Lung (tissue), 12 donors: ENCODE data around the gene SYNE1. TPM values are rescaled to one million over a fixed set of nuclear protein-coding genes. Genes with fewer than 3 reads are reported as not detected.
A peak's percentile ranks its signal among the peaks of the same experiment; 100 is the strongest.

Experiments used
- ATAC-seq: fragments of 200-7000 bp; cut with Tn5 transposase; one replicate; pipeline ENCODE4 v1.9.1; 2020; ENCODE audit warnings: moderate number of reproducible peaks; ENCODE audit not compliant: insufficient read depth, low FRiP score
- DNase-seq, 3 donors: peaks; one replicate each; pipeline ENCODE4 v3.0.0-alpha.2; 2013 to 2017
- H3K27ac ChIP-seq, 2 donors: one replicate each; pipeline ENCODE4 v1.5.1; 2013; ENCODE audit warnings: mild to moderate bottlenecking in 2 of 2, moderate library complexity in 2 of 2, control low read depth in 1 of 2, inconsistent platforms in 1 of 2, low read depth in 1 of 2, low read length in 1 of 2
- H3K27me3 ChIP-seq, 3 donors: one replicate each; pipeline ENCODE4 v1.5.1; 2013; ENCODE audit warnings: low read length in 2 of 3; ENCODE audit not compliant: control insufficient read depth in 3 of 3, insufficient read depth in 3 of 3
- H3K36me3 ChIP-seq, 4 donors: one replicate each; pipeline ENCODE4 v1.5.1; 2013; ENCODE audit warnings: low read length in 4 of 4, mild to moderate bottlenecking in 1 of 4, moderate library complexity in 1 of 4; ENCODE audit not compliant: control insufficient read depth in 4 of 4, insufficient read depth in 4 of 4
- H3K4me1 ChIP-seq, 5 donors: one replicate each; pipeline ENCODE4 v1.5.1; 2013; ENCODE audit warnings: low read length in 5 of 5, mild to moderate bottlenecking in 2 of 5, moderate library complexity in 1 of 5; ENCODE audit not compliant: control insufficient read depth in 5 of 5, insufficient read depth in 5 of 5
- H3K4me3 ChIP-seq: one replicate; pipeline ENCODE4 v1.5.1; 2013; ENCODE audit warnings: mild to moderate bottlenecking, control low read depth, moderate library complexity
- H3K9ac ChIP-seq, 2 donors: one replicate each; pipeline ENCODE4 v1.5.1; 2013; ENCODE audit warnings: low read length in 2 of 2, control low read depth in 1 of 2; ENCODE audit not compliant: insufficient read depth in 1 of 2
- H3K9me3 ChIP-seq, 4 donors: one replicate each; pipeline ENCODE4 v1.5.1; 2013; ENCODE audit warnings: low read length in 3 of 4, mild to moderate bottlenecking in 1 of 4, moderate library complexity in 1 of 4; ENCODE audit not compliant: control insufficient read depth in 4 of 4, insufficient read depth in 3 of 4
- CTCF ChIP-seq: IDR thresholded peaks from 2 replicates; pipeline ENCODE4 v1.5.1; 2012; ENCODE audit warnings: mild to moderate bottlenecking; ENCODE audit errors: control extremely low read depth, extremely low read depth
- WGBS, 2 donors: extraction: QIAGEN DNeasy Blood & Tissue Kit; methylation state at CpG; one replicate each; pipeline ENCODE4 v1.1.7; 2013; 5-methylcytosine and 5-hydroxymethylcytosine counted together
- polyA plus RNA-seq, 2 donors: library from polyadenylated mRNA; stranded (reverse); fragments of 200-250 nt; gene quantifications; one replicate each; pipeline ENCODE4 v1.2.1, GENCODE V29; 2013
- total RNA-seq, 2 donors: library from RNA; depleted of rRNA in 1 of 2; stranded (reverse); fragments of >200 nt in 1 of 2; gene quantifications; one replicate each; pipeline ENCODE4 v1.2.1, GENCODE V29; 2014 to 2021
- donor health status: control.
- donor health status: control.
- donor health status: Bipolar disorder and iron deficiency.
- donor health status: healthy.
- donor health status: DM: yes; HTN: yes; CAD: no.

SYNE1 gene
- total and polyA plus RNA-seq, 4 donors, result 26.4 to 352 (median 131) TPM

GRCh38 chr6:152642578-152643375, 5.6 kb upstream of the SYNE1 start:
- no peak overlapping the region for H3K27ac ChIP-seq
- peaks cover 0 to 3% (median 2%) of the 10 kb centered on the region in 3 donors for H3K27me3 ChIP-seq
- ATAC-seq, result peak; percentile 86
- TF ChIP-seq CTCF, result peak; percentile 79
- no peaks in the 10 kb centered on the region for H3K36me3 ChIP-seq
- no peak overlapping the region for H3K4me3 ChIP-seq
- no peaks in the 10 kb centered on the region for H3K9me3 ChIP-seq
- 37 to 47% methylated on average over 8 of the region's 8 CpGs for WGBS, 2 donors
- DNase-seq, result peak; percentile 42 to 66 (median 55)
- no peak overlapping the region for H3K9ac ChIP-seq
- H3K4me1 ChIP-seq, result no peaks in the 10 kb centered on the region

- TF ChIP-seq CTCF, result no peak
- Histone ChIP-seq H3K36me3 (no peaks in the 10 kb centered on the region), H3K27ac (peak overlapping the region; percentile 25 to 77), H3K9me3 (no peaks in the 10 kb centered on the region), H3K27me3 (peaks cover 0 to 17% (median 13%) of the 10 kb centered on the region in 3 donors), H3K4me1 (peaks cover 0 to 18% (median 0%) of the 10 kb centered on the region in 5 donors), H3K9ac (peak overlapping the region; percentile 2 to 30), H3K4me3 (peak overlapping the region; percentile 52)
- DNase-seq (peak; percentile 29 to 35 (median 34)), ATAC-seq (peak; percentile 75)
- WGBS, 2 donors, result 0 to 1% methylated on average over 41 to 72 of the region's 72 CpGs
These were observed 410 bp downstream of the SYNE1 start for GRCh38 chr6:152636609-152637295.

GRCh38 chr6:152636021-152636608, 1.0 kb downstream of the SYNE1 start:
- peaks cover 0 to 18% (median 0%) of the 10 kb centered on the region in 5 donors for H3K4me1 ChIP-seq
- H3K27me3 ChIP-seq, result peaks cover 0 to 17% (median 13%) of the 10 kb centered on the region in 3 donors
- DNase-seq, result peak; percentile 25 to 46 (median 33)
- 3 to 6% methylated on average over 20 of the region's 20 CpGs for WGBS, 2 donors
- no peaks in the 10 kb centered on the region for H3K9me3 ChIP-seq
- H3K4me3 ChIP-seq, result peak overlapping the region; percentile 52
- peak overlapping the region; percentile 25 to 77 for H3K27ac ChIP-seq
- no peak for ATAC-seq
- no peaks in the 10 kb centered on the region for H3K36me3 ChIP-seq
- H3K9ac ChIP-seq, result peak overlapping the region; percentile 2 to 30
- TF ChIP-seq CTCF, result no peak
